ENCODE measurements around the gene RDH14. TPM values are rescaled to one million over a fixed set of nuclear protein-coding genes. Genes with fewer than 3 reads are reported as not detected.

The RDH14 gene
- polyA plus RNA-seq, 1 experiment = 25.1 TPM

DNA sequence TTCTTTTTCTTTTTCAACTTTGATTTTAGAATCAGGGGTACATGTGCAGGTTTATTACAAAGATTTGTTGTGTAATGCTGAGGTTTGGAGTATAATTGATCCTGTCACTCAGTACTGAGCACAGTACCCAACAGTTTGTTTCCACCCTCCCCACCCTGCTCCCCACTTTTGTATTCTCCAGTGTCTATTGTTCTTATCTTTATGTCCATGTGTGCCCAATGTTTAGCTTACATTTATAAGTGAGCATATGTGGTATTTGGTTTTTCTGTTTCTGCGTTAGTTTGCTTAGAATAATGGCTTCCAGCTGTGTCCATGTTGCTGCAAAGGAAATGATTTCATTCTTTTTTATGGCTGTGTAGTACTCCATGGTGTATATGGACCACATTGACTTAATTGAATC lies 43.1 kb downstream of the RDH14 start:
- no peak overlapping the region for H3K4me3 ChIP-seq (ENCODE audit: low read depth, low read length)
- no peak for TF ChIP-seq CTCF (IDR thresholded peaks at IDR 0.05; ENCODE audit: low read depth, low read length)
- H3K9me3 ChIP-seq (ENCODE audit: control insufficient read depth, insufficient read depth, low read length) = no peaks in the 10 kb centered on the region
- no peak for DNase-seq (ENCODE audit: low read depth, low spot score)
- no peaks in the 10 kb centered on the region for H3K27me3 ChIP-seq (ENCODE audit: control insufficient read depth, insufficient read depth, low read length)
- ChIA-PET POLR2A (interaction anchor here (1.1 to 1.9 kb wide), 3 partner anchors 42 to 225 kb away, joined by 3 to 11 read pairs (median 3); no protein-coding TSS in a partner anchor), CTCF (interaction anchor here (0.6 to 4.9 kb wide), 10 partner anchors 9 to 1346 kb away, joined by 3 to 85 read pairs (median 6); partner anchors contain the start of genes OSR1 and RDH14)
- H3K27ac ChIP-seq (ENCODE audit: low read depth, low read length) = no peak overlapping the region

- Histone ChIP-seq H3K9me3 (ENCODE audit: control insufficient read depth, insufficient read depth, low read length) (no peaks in the 10 kb centered on the region), H3K27ac (ENCODE audit: low read depth, low read length) (peak overlapping the region; percentile 69), H3K27me3 (ENCODE audit: control insufficient read depth, insufficient read depth, low read length) (no peaks in the 10 kb centered on the region), H3K4me3 (ENCODE audit: low read depth, low read length) (no peak overlapping the region)
- ChIA-PET CTCF (interaction anchor here (0.6 to 3.5 kb wide), 5 partner anchors 10 to 230 kb away, joined by 3 to 15 read pairs (median 3); no protein-coding TSS in a partner anchor), POLR2A (interaction anchor here (0.6 to 1.9 kb wide), 11 partner anchors 43 to 843 kb away, joined by 3 to 13 read pairs (median 5); partner anchors contain the start of gene OSR1)
- DNase-seq (ENCODE audit: low read depth, low spot score) = peak; percentile 92
- TF ChIP-seq CTCF (IDR thresholded peaks at IDR 0.05; ENCODE audit: low read depth, low read length) = no peak
Observed at GRCh38 chr2:18516112-18516511, 44.3 kb downstream of the RDH14 start.

GRCh38 chr2:18514526-18515461 lies 45.7 kb downstream of the RDH14 start:
- no peak overlapping the region for H3K4me3 ChIP-seq (ENCODE audit: low read depth, low read length)
- ChIA-PET CTCF (interaction anchor here (3.5 kb wide), 1 partner anchor 127 kb away, joined by 15 read pairs; no protein-coding TSS in a partner anchor), POLR2A (interaction anchor here (1.7 to 1.9 kb wide), 2 partner anchors 78 to 227 kb away, joined by 5 to 13 read pairs; no protein-coding TSS in a partner anchor)
- no peaks in the 10 kb centered on the region for H3K9me3 ChIP-seq (ENCODE audit: control insufficient read depth, insufficient read depth, low read length)
- H3K27me3 ChIP-seq (ENCODE audit: control insufficient read depth, insufficient read depth, low read length) = no peaks in the 10 kb centered on the region
- DNase-seq (ENCODE audit: low read depth, low spot score) = no peak
- no peak overlapping the region for H3K27ac ChIP-seq (ENCODE audit: low read depth, low read length)
- no peak for TF ChIP-seq CTCF (IDR thresholded peaks at IDR 0.05; ENCODE audit: low read depth, low read length)

DNA sequence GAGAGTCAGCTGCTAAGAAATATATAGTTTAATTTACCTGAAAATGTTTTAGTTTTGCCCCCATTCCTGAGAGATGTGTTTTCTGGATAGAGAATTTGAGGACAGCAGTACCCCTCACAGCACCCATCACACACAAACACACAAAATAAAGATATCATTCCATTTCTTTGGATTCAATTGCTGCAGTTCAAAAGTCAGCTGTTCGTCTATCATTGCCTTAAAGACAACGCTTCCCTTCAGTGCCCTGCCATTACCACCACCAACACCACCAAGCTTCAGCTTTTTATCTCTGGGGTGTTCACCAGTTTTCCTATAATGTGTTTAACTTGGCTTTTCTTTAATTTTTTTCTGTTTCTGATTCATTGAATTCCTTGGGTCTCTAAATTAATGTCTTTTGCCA lies 49.7 kb downstream of the RDH14 start:
- no peak for TF ChIP-seq CTCF (IDR thresholded peaks at IDR 0.05; ENCODE audit: low read depth, low read length)
- Histone ChIP-seq H3K27ac (ENCODE audit: low read depth, low read length) (no peak overlapping the region), H3K9me3 (ENCODE audit: control insufficient read depth, insufficient read depth, low read length) (no peaks in the 10 kb centered on the region), H3K27me3 (ENCODE audit: control insufficient read depth, insufficient read depth, low read length) (no peaks in the 10 kb centered on the region), H3K4me3 (ENCODE audit: low read depth, low read length) (no peak overlapping the region)
- DNase-seq (ENCODE audit: low read depth, low spot score) = no peak
- CTCF ChIA-PET = interaction anchor here (2.8 kb wide), 1 partner anchor 10 kb away, joined by 17 read pairs; no protein-coding TSS in a partner anchor
- POLR2A ChIA-PET = no interaction called here
